K562 (cell line): Measurements from ENCODE around the gene TEX261. TPM values are rescaled to one million over a fixed set of nuclear protein-coding genes. Genes with fewer than 3 reads are reported as not detected.

ENCODE experiments used
- ATAC-seq: fragments of 200-7000 bp; cut with Tn5 transposase; 3 replicates; pipeline ENCODE4 v1.9.1; 2020; ENCODE audit warnings: moderate library complexity
- BruUV-seq: library from RNA; stranded (reverse); fragments of 400-500 nt; replicated peaks from 2 replicates; lab custom pipeline; 2021; lab: Mats Ljungman, UMichigan
- CTCF ChIA-PET: fragments of 300-600 bp; formaldehyde crosslinking; extraction: SDS; loops from one replicate; lab custom pipeline; 2021; ENCODE audit warnings: low intra/inter-chr PET ratio; lab: Yijun Ruan, JAX
- POLR2A ChIA-PET: fragments of 300-600, 350-650 bp; sonication (Branson Sonifier 250); formaldehyde crosslinking; extraction: SDS; loops from one replicate; lab custom pipeline; 2021; ENCODE audit warnings: antibody characterized with exemption, inconsistent platforms; lab: Yijun Ruan, JAX
- DNase-seq, 4 experiments: peaks; one replicate each; pipeline versions ENCODE4 v3.0.0 to v3.0.0-alpha.2; 2011 to 2018; ENCODE audit warnings: low spot score in 3 of 4, mixed read lengths in 3 of 4; ENCODE audit errors: extremely low read depth in 1 of 4
- FAIRE-seq: peaks from 2 replicates; lab custom pipeline; 2011; peaks lifted over from hg19 to GRCh38; lab: Jason Lieb, UNC
- H2AFZ ChIP-seq: 2 replicates; pipeline ENCODE4 v1.6.0; 2011; ENCODE audit warnings: low read depth, low read length, control low read depth, inconsistent platforms
- H3K27ac ChIP-seq: fragments of 200-600 bp; 3 replicates; pipeline ENCODE4 v1.8.0; 2011; ENCODE audit warnings: low read depth, mild to moderate bottlenecking, control low read depth, inconsistent platforms, low read length, moderate library complexity, mixed read lengths; ENCODE audit errors: extremely low read depth
- H3K27me3 ChIP-seq, 2 experiments: fragments of 300-600 bp in 1 of 2; 2 replicates in 1 of 2; 3 replicates in 1 of 2; pipeline versions ENCODE4 v1.6.0 to v1.8.0; 2011; ENCODE audit warnings: inconsistent platforms in 2 of 2, low read length in 2 of 2, mild to moderate bottlenecking in 1 of 2, mixed read lengths in 1 of 2, moderate library complexity in 1 of 2; ENCODE audit not compliant: control insufficient read depth in 2 of 2, insufficient read depth in 2 of 2
- H3K36me3 ChIP-seq: fragments of 300-600 bp; 3 replicates; pipeline ENCODE4 v1.8.0; 2011; ENCODE audit warnings: mild to moderate bottlenecking, low read length, inconsistent platforms; ENCODE audit not compliant: control insufficient read depth, insufficient read depth
- H3K4me1 ChIP-seq, 2 experiments: fragments of 200-600 bp in 1 of 2; replicated peaks in 1 of 2; 2 replicates in 1 of 2; 3 replicates in 1 of 2; pipeline versions ENCODE4 v1.5.1 to v1.8.0; 2011; ENCODE audit warnings: inconsistent platforms in 2 of 2, low read length in 2 of 2, mild to moderate bottlenecking in 1 of 2, mixed read lengths in 1 of 2, moderate library complexity in 1 of 2; ENCODE audit not compliant: control insufficient read depth in 2 of 2, insufficient read depth in 2 of 2
- H3K4me2 ChIP-seq: 2 replicates; pipeline ENCODE4 v1.6.1; 2011; ENCODE audit warnings: low read length, control low read depth, inconsistent platforms, mixed read lengths; ENCODE audit not compliant: insufficient read depth
- H3K4me3 ChIP-seq: fragments of 200-600 bp; sonication (generic), shearing (Covaris generic); 2 replicates; pipeline ENCODE4 v1.5.1; 2016; ENCODE audit warnings: control low read depth, inconsistent platforms
- H3K79me2 ChIP-seq: fragments of 200-600 bp; 3 replicates; pipeline ENCODE4 v1.8.0; 2011; ENCODE audit warnings: low read length, inconsistent platforms; ENCODE audit not compliant: control insufficient read depth, insufficient read depth
- H3K9ac ChIP-seq, 2 experiments: 2 replicates each; pipeline versions ENCODE4 v1.6.0 to v1.6.1; 2011; ENCODE audit warnings: low read depth in 2 of 2, low read length in 2 of 2, control low read depth in 1 of 2, inconsistent platforms in 1 of 2, mild to moderate bottlenecking in 1 of 2, mixed read lengths in 1 of 2; ENCODE audit not compliant: insufficient read depth in 1 of 2
- H3K9me1 ChIP-seq: one replicate; pipeline ENCODE4 v1.6.0; 2011; ENCODE audit warnings: inconsistent platforms, mild to moderate bottlenecking, low read length, moderate library complexity; ENCODE audit not compliant: control insufficient read depth, insufficient read depth
- H3K9me3 ChIP-seq: replicated peaks from 2 replicates; pipeline ENCODE4 v1.5.1; 2011; ENCODE audit warnings: low read depth, low read length, inconsistent platforms; ENCODE audit not compliant: control insufficient read depth, insufficient read depth
- H4K20me1 ChIP-seq: replicated peaks from 2 replicates; pipeline ENCODE4 v1.6.1; 2011; ENCODE audit warnings: low read length, inconsistent platforms, mixed read lengths; ENCODE audit not compliant: control insufficient read depth, insufficient read depth
- CEBPB ChIP-seq: fragments of 450-650 bp; IDR thresholded peaks from 2 replicates; pipeline ENCODE4 v1.6.1; 2016; ENCODE audit warnings: missing genetic modification characterization, missing compliant biosample characterization
- ELK1 ChIP-seq: sonication (generic); formaldehyde crosslinking; IDR thresholded peaks from 2 replicates; pipeline ENCODE4 v1.8.1; 2022; ENCODE audit warnings: missing genetic modification reagents
- REST ChIP-seq, 2 experiments: fragments of 450-650 bp; formaldehyde crosslinking in 1 of 2; IDR thresholded peaks; 2 replicates each; pipeline versions ENCODE4 v1.4.0 to v1.6.1; 2014 to 2020; ENCODE audit warnings: mild to moderate bottlenecking in 2 of 2, borderline replicate concordance in 1 of 2, low read depth in 1 of 2
- TBL1XR1 ChIP-seq, 2 experiments: IDR thresholded peaks; 2 replicates each; pipeline ENCODE4 v1.6.1; 2012; ENCODE audit warnings: improper control_type of control experiment in 2 of 2, low read length in 2 of 2, mild to moderate bottlenecking in 1 of 2
- TEAD2 ChIP-seq: fragments of 450-650 bp; IDR thresholded peaks from 2 replicates; pipeline ENCODE4 v1.6.1; 2016; ENCODE audit warnings: missing genetic modification characterization, control low read depth, missing compliant biosample characterization
- TFAP4 ChIP-seq: sonication (generic); formaldehyde crosslinking; IDR thresholded peaks from 2 replicates; pipeline ENCODE4 v1.8.0; 2022; ENCODE audit warnings: missing genetic modification reagents, mild to moderate bottlenecking, moderate library complexity, borderline replicate concordance
- ZNF780A ChIP-seq: fragments of 250-450 bp; sonication (Bioruptor Pico); IDR thresholded peaks from 2 replicates; pipeline ENCODE4 v1.5.0; 2021; ENCODE audit warnings: mild to moderate bottlenecking
- WGBS: fragments of 100-300 bp; shearing (Covaris generic); methylation state at CpG from one replicate; pipeline ENCODE4 v1.1.6; 2016; ENCODE audit warnings: low coverage, mixed read lengths; ENCODE audit not compliant: insufficient coverage; ENCODE audit errors: missing lambda C conversion rate; 5-methylcytosine and 5-hydroxymethylcytosine counted together
- in situ Hi-C: fragments of 300-500 bp; cut with MboI; formaldehyde crosslinking; loops from 4 replicates; pipeline ENCODE4 v1.15.0; 2018; ENCODE audit warnings: inconsistent platforms, mixed read lengths
- intact Hi-C: fragments of 100-400 bp; cut with micrococcal nuclease; formaldehyde crosslinking; loops from 2 replicates; pipeline ENCODE4 v1.14.2; 2022
- polyA plus RNA-seq, 8 experiments: library from polyadenylated mRNA; depleted of rRNA in 4 of 8; stranded (reverse) in 5 of 8; unstranded in 3 of 8; fragments of >200 nt; fragmentation: Nextera tagmentation in 2 of 8; fragmentation: Illumina TruSeq in 1 of 8; extraction: Ambion mirVana in 2 of 8; extraction: Trizol in 1 of 8; gene quantifications; 2 replicates each; pipeline versions ENCODE4 v1.2.1 to v1.2.3, GENCODE V29; 2011 to 2014; ENCODE audit warnings: inconsistent platforms in 1 of 8, missing spikeins in 1 of 8
- total RNA-seq, 7 experiments: library from RNA; depleted of rRNA in 6 of 7; stranded (reverse); fragments of >200 nt in 6 of 7; fragmentation: Illumina TruSeq in 2 of 7; extraction: Trizol in 2 of 7; gene quantifications; 2 replicates each; pipeline versions ENCODE4 v1.2.1 to v1.2.3, GENCODE V29; 2011 to 2021; ENCODE audit warnings: low replicate concordance in 1 of 7

Gene TEX261
- total and polyA plus RNA-seq, 9 of the 15 experiments (the other 6 are each of a cell fraction or from before 2014, with no cell fraction given), result 11.9 to 110 (median 51.9) TPM

GRCh38 chr2:70944111-70944690 lies 50.5 kb downstream of the TEX261 start (continued):
- no peak for TF ChIP-seq TFAP4 (CRISPR knock-in tag)
- no peak for TF ChIP-seq ELK1 (CRISPR knock-in tag)

GRCh38 chr2:70943205-70943871 lies 51.3 kb downstream of the TEX261 start:
- Histone ChIP-seq H2AFZ (no peak overlapping the region), H3K27me3 (peaks cover 3 to 44% of the 10 kb centered on the region in 2 experiments; a peak in 3 of 5 replicates), H3K4me2 (no peak overlapping the region), H3K9me3 (no peaks in the 10 kb centered on the region), H3K36me3 (no peaks in the 10 kb centered on the region), H3K79me2 (no peaks in the 10 kb centered on the region), H4K20me1 (peaks cover 6% of the 10 kb centered on the region; the same call in 1 of the 2 replicates), H3K4me3 (no peak overlapping the region), H3K4me1 (peaks cover 0 to 10% of the 10 kb centered on the region in 2 experiments; a peak in 3 of 5 replicates), H3K9me1 (peaks cover 2% of the 10 kb centered on the region), H3K27ac (no peak overlapping the region), H3K9ac (no peak overlapping the region)
- ChIA-PET CTCF (no interaction called here), POLR2A (no interaction called here)
- in situ Hi-C loops, result loop anchor here (10.0 kb wide), 2 partner anchors 279 to 629 kb away; no protein-coding TSS in a partner anchor
- BruUV-seq, result no TSS peak
- ATAC-seq (no peak), DNase-seq (no peak), FAIRE-seq (no peak)
- WGBS, result 23% methylated on average over 5 of the region's 11 CpGs
- intact Hi-C loops, result loop anchor here (10.0 kb wide), 1 partner anchor 639 kb away; the partner anchor contains the start of gene FAM136A
- TF ChIP-seq CEBPB (tag) (no peak), TBL1XR1 (IDR thresholded peaks at IDR 0.05; ENCODE audit: low read length in 2 of 2) (no peak), TEAD2 (tag) (no peak), REST (IDR thresholded peaks at IDR 0.05; ENCODE audit: borderline replicate concordance) (no peak), REST (CRISPR knock-in tag; IDR thresholded peaks at IDR 0.05; ENCODE audit: low read depth) (no peak), ZNF780A (CRISPR knock-in tag) (no peak)
